ENCODE data around the gene SLC39A5.

- no peak for TF ChIP-seq EZH2 (IDR thresholded peaks at IDR 0.05)
- TF ChIP-seq CTCF (IDR thresholded peaks at IDR 0.05): no peak
Observed at GRCh38 chr12:56198836-56199235, 31.0 kb upstream of the SLC39A5 start.

All from neural progenitor cell (in vitro differentiated cells).